ENCODE data around the gene EZH2. TPM values are rescaled to one million over a fixed set of nuclear protein-coding genes. Genes with fewer than 3 reads are reported as not detected.
A peak's percentile ranks its signal among the peaks of the same experiment; 100 is the strongest.

EZH2 gene
- 16.2 TPM for total RNA-seq

DNA sequence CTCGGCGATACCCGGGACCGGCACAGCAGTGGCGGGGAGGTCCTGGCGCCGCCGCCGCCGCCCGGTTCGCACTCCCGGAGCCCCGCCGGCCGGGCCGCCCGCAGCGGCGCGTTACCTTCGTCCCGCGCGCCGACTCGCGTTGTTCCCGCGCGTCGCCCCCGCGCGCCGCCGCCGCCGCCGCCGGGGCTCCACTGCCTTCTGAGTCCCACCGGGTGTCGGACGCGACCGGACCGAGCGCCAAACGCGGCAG is at the start of gene EZH2:
Gene EZH2 (minus strand): TSS at position 243 of the 250 bp plus-strand sequence. CDS start 36,993 bp downstream, outside the sequence.
- Histone ChIP-seq H3K36me3 (ENCODE audit: control insufficient read depth in 3 of 3, insufficient read depth in 3 of 3, low read length in 3 of 3) (no peaks in the 10 kb centered on the region), H3K9ac (ENCODE audit: low read depth in 1 of 3, low read length in 3 of 3) (peak within 1 kb of the TSS; percentile 79 to 82 (median 81)), H3K4me1 (ENCODE audit: control insufficient read depth in 3 of 3, insufficient read depth in 3 of 3, low read length in 3 of 3) (peaks cover 0 to 3% (median 2%) of the 10 kb centered on the region in 3 donors), H3K27me3 (ENCODE audit: control insufficient read depth in 3 of 3, insufficient read depth in 3 of 3, low read length in 3 of 3) (no peaks in the 10 kb centered on the region), H3K9me3 (ENCODE audit: control insufficient read depth in 3 of 3, low read length in 3 of 3) (no peaks in the 10 kb centered on the region), H3K27ac (ENCODE audit: low read depth, low read length) (peak within 1 kb of the TSS; percentile 81), H3K4me3 (ENCODE audit: low read length in 3 of 3) (peak within 1 kb of the TSS; percentile 77 to 90 (median 83))

- no peak overlapping the region for H3K9ac ChIP-seq (ENCODE audit: low read depth in 1 of 3, low read length in 3 of 3)
- H3K9me3 ChIP-seq (ENCODE audit: control insufficient read depth in 3 of 3, low read length in 3 of 3): no peaks in the 10 kb centered on the region
- no peak overlapping the region for H3K27ac ChIP-seq (ENCODE audit: low read depth, low read length)
- H3K4me1 ChIP-seq (ENCODE audit: control insufficient read depth in 3 of 3, insufficient read depth in 3 of 3, low read length in 3 of 3): no peaks in the 10 kb centered on the region
- H3K4me3 ChIP-seq (ENCODE audit: low read length in 3 of 3): no peak overlapping the region
- no peaks in the 10 kb centered on the region for H3K36me3 ChIP-seq (ENCODE audit: control insufficient read depth in 3 of 3, insufficient read depth in 3 of 3, low read length in 3 of 3)
- no peaks in the 10 kb centered on the region for H3K27me3 ChIP-seq (ENCODE audit: control insufficient read depth in 3 of 3, insufficient read depth in 3 of 3, low read length in 3 of 3)
Observed at GRCh38 chr7:148931470-148931869, 47.4 kb upstream of the EZH2 start.

GRCh38 chr7:148930335-148930734 is 46.2 kb upstream of the EZH2 start:
- Histone ChIP-seq H3K27ac (ENCODE audit: low read depth, low read length) (no peak overlapping the region), H3K4me3 (ENCODE audit: low read length in 3 of 3) (no peak overlapping the region), H3K27me3 (ENCODE audit: control insufficient read depth in 3 of 3, insufficient read depth in 3 of 3, low read length in 3 of 3) (no peaks in the 10 kb centered on the region), H3K4me1 (ENCODE audit: control insufficient read depth in 3 of 3, insufficient read depth in 3 of 3, low read length in 3 of 3) (no peaks in the 10 kb centered on the region), H3K36me3 (ENCODE audit: control insufficient read depth in 3 of 3, insufficient read depth in 3 of 3, low read length in 3 of 3) (no peaks in the 10 kb centered on the region), H3K9me3 (ENCODE audit: control insufficient read depth in 3 of 3, low read length in 3 of 3) (no peaks in the 10 kb centered on the region), H3K9ac (ENCODE audit: low read depth in 1 of 3, low read length in 3 of 3) (no peak overlapping the region)

GRCh38 chr7:148929176-148929575 is 45.1 kb upstream of the EZH2 start:
- Histone ChIP-seq H3K27me3 (ENCODE audit: control insufficient read depth in 3 of 3, insufficient read depth in 3 of 3, low read length in 3 of 3) (no peaks in the 10 kb centered on the region), H3K4me3 (ENCODE audit: low read length in 3 of 3) (no peak overlapping the region), H3K9me3 (ENCODE audit: control insufficient read depth in 3 of 3, low read length in 3 of 3) (no peaks in the 10 kb centered on the region), H3K9ac (ENCODE audit: low read depth in 1 of 3, low read length in 3 of 3) (no peak overlapping the region), H3K4me1 (ENCODE audit: control insufficient read depth in 3 of 3, insufficient read depth in 3 of 3, low read length in 3 of 3) (no peaks in the 10 kb centered on the region), H3K36me3 (ENCODE audit: control insufficient read depth in 3 of 3, insufficient read depth in 3 of 3, low read length in 3 of 3) (no peaks in the 10 kb centered on the region), H3K27ac (ENCODE audit: low read depth, low read length) (no peak overlapping the region)

GRCh38 chr7:148927123-148928045 is 43.3 kb upstream of the EZH2 start:
- Histone ChIP-seq H3K27me3 (ENCODE audit: control insufficient read depth in 3 of 3, insufficient read depth in 3 of 3, low read length in 3 of 3) (no peaks in the 10 kb centered on the region), H3K4me1 (ENCODE audit: control insufficient read depth in 3 of 3, insufficient read depth in 3 of 3, low read length in 3 of 3) (no peaks in the 10 kb centered on the region), H3K4me3 (ENCODE audit: low read length in 3 of 3) (no peak overlapping the region), H3K36me3 (ENCODE audit: control insufficient read depth in 3 of 3, insufficient read depth in 3 of 3, low read length in 3 of 3) (no peaks in the 10 kb centered on the region), H3K9me3 (ENCODE audit: control insufficient read depth in 3 of 3, low read length in 3 of 3) (no peaks in the 10 kb centered on the region), H3K27ac (ENCODE audit: low read depth, low read length) (no peak overlapping the region), H3K9ac (ENCODE audit: low read depth in 1 of 3, low read length in 3 of 3) (no peak overlapping the region)

DNA sequence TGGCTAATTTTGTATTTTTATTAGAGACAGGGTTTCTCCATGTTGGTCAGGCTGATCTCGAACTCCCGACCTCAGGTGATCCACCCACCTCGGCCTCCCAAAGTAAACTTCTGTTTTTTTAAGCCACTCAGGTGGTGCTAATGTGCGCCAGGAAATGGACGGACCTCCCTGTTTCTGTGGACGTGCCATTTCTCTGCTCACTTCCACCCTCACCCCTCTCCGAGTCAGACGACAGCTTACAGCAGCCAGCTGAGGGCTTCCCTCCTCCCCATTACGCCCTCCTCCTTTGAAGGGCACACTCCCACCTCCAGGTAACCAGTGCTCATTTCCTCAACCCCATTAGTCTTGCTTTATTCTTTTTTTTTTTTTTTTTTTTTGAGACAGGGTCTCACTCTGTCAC is 41.7 kb upstream of the EZH2 start:
- Histone ChIP-seq H3K27ac (ENCODE audit: low read depth, low read length) (no peak overlapping the region), H3K9ac (ENCODE audit: low read depth in 1 of 3, low read length in 3 of 3) (no peak overlapping the region), H3K9me3 (ENCODE audit: control insufficient read depth in 3 of 3, low read length in 3 of 3) (no peaks in the 10 kb centered on the region), H3K4me3 (ENCODE audit: low read length in 3 of 3) (no peak overlapping the region), H3K4me1 (ENCODE audit: control insufficient read depth in 3 of 3, insufficient read depth in 3 of 3, low read length in 3 of 3) (no peaks in the 10 kb centered on the region), H3K27me3 (ENCODE audit: control insufficient read depth in 3 of 3, insufficient read depth in 3 of 3, low read length in 3 of 3) (no peaks in the 10 kb centered on the region), H3K36me3 (ENCODE audit: control insufficient read depth in 3 of 3, insufficient read depth in 3 of 3, low read length in 3 of 3) (no peaks in the 10 kb centered on the region)

DNA sequence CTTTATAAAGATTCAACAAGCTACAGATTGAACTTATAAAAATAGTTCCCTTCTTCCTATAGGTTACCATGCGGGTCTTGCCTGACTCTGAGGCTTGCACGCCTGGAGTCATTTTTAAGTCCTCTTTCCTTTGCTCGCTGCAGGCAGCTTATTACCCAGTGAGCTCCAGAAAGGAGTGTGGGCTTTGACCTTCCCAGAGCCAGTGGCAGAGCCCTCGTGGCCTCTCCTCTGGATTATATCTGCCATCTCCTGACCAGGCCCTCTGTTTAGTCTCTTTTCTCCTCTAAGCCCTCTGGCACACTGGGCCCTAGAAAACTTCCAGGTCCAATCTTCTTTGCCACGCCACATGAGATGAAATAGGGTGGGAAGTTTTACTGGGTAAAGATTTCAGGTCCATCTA is 39.9 kb upstream of the EZH2 start:
- no peak overlapping the region for H3K27ac ChIP-seq (ENCODE audit: low read depth, low read length)
- no peak overlapping the region for H3K9ac ChIP-seq (ENCODE audit: low read depth in 1 of 3, low read length in 3 of 3)
- no peak overlapping the region for H3K4me3 ChIP-seq (ENCODE audit: low read length in 3 of 3)
- H3K4me1 ChIP-seq (ENCODE audit: control insufficient read depth in 3 of 3, insufficient read depth in 3 of 3, low read length in 3 of 3): no peaks in the 10 kb centered on the region
- no peaks in the 10 kb centered on the region for H3K27me3 ChIP-seq (ENCODE audit: control insufficient read depth in 3 of 3, insufficient read depth in 3 of 3, low read length in 3 of 3)
- no peaks in the 10 kb centered on the region for H3K9me3 ChIP-seq (ENCODE audit: control insufficient read depth in 3 of 3, low read length in 3 of 3)
- H3K36me3 ChIP-seq (ENCODE audit: control insufficient read depth in 3 of 3, insufficient read depth in 3 of 3, low read length in 3 of 3): no peaks in the 10 kb centered on the region

DNA sequence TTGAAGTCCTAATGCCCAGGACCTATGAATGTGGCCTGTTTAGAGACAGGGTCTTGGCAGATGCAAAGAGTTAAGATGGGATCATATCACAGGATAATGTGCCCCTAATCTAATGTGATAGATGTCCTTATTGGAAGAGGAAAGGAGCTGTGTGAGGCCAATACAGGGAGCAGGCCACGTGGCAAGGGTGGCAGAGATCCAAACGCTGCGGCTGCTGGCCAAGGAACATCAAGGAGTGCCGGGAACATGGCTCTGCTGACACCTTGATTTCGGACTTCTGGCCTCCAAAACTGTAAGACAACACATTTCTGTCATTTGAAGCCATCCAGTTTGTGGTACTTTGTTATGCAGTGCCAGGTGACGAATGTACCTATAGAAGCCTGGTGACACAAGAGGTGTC is 37.7 kb upstream of the EZH2 start:
- H3K27me3 ChIP-seq (ENCODE audit: control insufficient read depth in 3 of 3, insufficient read depth in 3 of 3, low read length in 3 of 3): no peaks in the 10 kb centered on the region
- H3K27ac ChIP-seq (ENCODE audit: low read depth, low read length): no peak overlapping the region
- no peaks in the 10 kb centered on the region for H3K4me1 ChIP-seq (ENCODE audit: control insufficient read depth in 3 of 3, insufficient read depth in 3 of 3, low read length in 3 of 3)
- no peaks in the 10 kb centered on the region for H3K36me3 ChIP-seq (ENCODE audit: control insufficient read depth in 3 of 3, insufficient read depth in 3 of 3, low read length in 3 of 3)
- H3K9me3 ChIP-seq (ENCODE audit: control insufficient read depth in 3 of 3, low read length in 3 of 3): no peaks in the 10 kb centered on the region
- no peak overlapping the region for H3K4me3 ChIP-seq (ENCODE audit: low read length in 3 of 3)
- no peak overlapping the region for H3K9ac ChIP-seq (ENCODE audit: low read depth in 1 of 3, low read length in 3 of 3)

GRCh38 chr7:148921189-148921588 is 37.1 kb upstream of the EZH2 start:
- Histone ChIP-seq H3K4me1 (ENCODE audit: control insufficient read depth in 3 of 3, insufficient read depth in 3 of 3, low read length in 3 of 3) (no peaks in the 10 kb centered on the region), H3K27ac (ENCODE audit: low read depth, low read length) (no peak overlapping the region)

DNA sequence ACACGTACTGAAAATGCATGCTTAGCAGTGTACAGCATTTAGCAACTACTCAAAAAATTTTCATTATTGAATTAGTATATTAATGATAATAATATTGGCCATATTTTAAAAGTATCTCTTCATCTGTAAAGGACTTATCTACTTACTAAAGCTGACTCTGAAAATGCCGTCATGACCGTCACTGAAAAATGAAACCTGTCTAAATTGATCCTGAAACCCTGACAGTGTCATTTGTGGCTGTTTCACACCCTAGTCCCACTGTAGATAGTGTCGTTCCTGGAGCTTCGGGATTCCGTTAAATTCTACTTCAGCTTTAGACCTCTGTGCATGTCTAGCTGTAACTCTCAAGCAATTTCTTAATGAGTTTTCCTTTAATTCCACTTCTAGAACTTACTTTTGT is 35.8 kb upstream of the EZH2 start:
- Histone ChIP-seq H3K9ac (ENCODE audit: low read depth in 1 of 3, low read length in 3 of 3) (no peak overlapping the region), H3K4me1 (ENCODE audit: control insufficient read depth in 3 of 3, insufficient read depth in 3 of 3, low read length in 3 of 3) (no peaks in the 10 kb centered on the region), H3K27me3 (ENCODE audit: control insufficient read depth in 3 of 3, insufficient read depth in 3 of 3, low read length in 3 of 3) (no peaks in the 10 kb centered on the region), H3K9me3 (ENCODE audit: control insufficient read depth in 3 of 3, low read length in 3 of 3) (no peaks in the 10 kb centered on the region), H3K4me3 (ENCODE audit: low read length in 3 of 3) (no peak overlapping the region), H3K27ac (ENCODE audit: low read depth, low read length) (no peak overlapping the region), H3K36me3 (ENCODE audit: control insufficient read depth in 3 of 3, insufficient read depth in 3 of 3, low read length in 3 of 3) (no peaks in the 10 kb centered on the region)

More at GRCh38 chr7:148921189-148921588, 37.1 kb upstream of the EZH2 start:
- Histone ChIP-seq H3K36me3 (ENCODE audit: control insufficient read depth in 3 of 3, insufficient read depth in 3 of 3, low read length in 3 of 3) (no peaks in the 10 kb centered on the region), H3K4me3 (ENCODE audit: low read length in 3 of 3) (no peak overlapping the region), H3K9ac (ENCODE audit: low read depth in 1 of 3, low read length in 3 of 3) (no peak overlapping the region), H3K9me3 (ENCODE audit: control insufficient read depth in 3 of 3, low read length in 3 of 3) (no peaks in the 10 kb centered on the region), H3K27me3 (ENCODE audit: control insufficient read depth in 3 of 3, insufficient read depth in 3 of 3, low read length in 3 of 3) (no peaks in the 10 kb centered on the region)
